H9 (cell line): Measurements from ENCODE around the gene TNRC6A. TPM values are rescaled to one million over a fixed set of nuclear protein-coding genes. Genes with fewer than 3 reads are reported as not detected.

ENCODE experiments used
- DNase-seq: peaks from one replicate; pipeline ENCODE4 v3.0.0-alpha.2; 2017
- H2AFZ ChIP-seq: one replicate; pipeline ENCODE4 v1.6.1; 2013; ENCODE audit warnings: mild to moderate bottlenecking, low read length, control low read depth, moderate library complexity
- H2AK5ac ChIP-seq: 2 replicates; pipeline ENCODE4 v1.6.1; 2013; ENCODE audit warnings: low read length, control low read depth, mixed read lengths; ENCODE audit not compliant: insufficient read length
- H2BK120ac ChIP-seq: one replicate; pipeline ENCODE4 v1.6.1; 2013; ENCODE audit warnings: low read depth, mild to moderate bottlenecking, low read length, control low read depth, inconsistent platforms; ENCODE audit not compliant: poor library complexity, severe bottlenecking
- H2BK12ac ChIP-seq: 2 replicates; pipeline ENCODE4 v1.6.1; 2013; ENCODE audit warnings: low read length, control low read depth, mixed read lengths, low read depth; ENCODE audit not compliant: insufficient read length
- H2BK15ac ChIP-seq: 2 replicates; pipeline ENCODE4 v1.6.1; 2013; ENCODE audit warnings: low read depth, low read length, control low read depth
- H2BK20ac ChIP-seq: one replicate; pipeline ENCODE4 v1.6.1; 2013; ENCODE audit warnings: low read depth, mild to moderate bottlenecking, low read length, control low read depth, inconsistent platforms; ENCODE audit not compliant: poor library complexity, severe bottlenecking
- H2BK5ac ChIP-seq: 2 replicates; pipeline ENCODE4 v1.6.1; 2013; ENCODE audit warnings: low read length, control low read depth, mixed read lengths; ENCODE audit not compliant: insufficient read length
- H3K14ac ChIP-seq: 2 replicates; pipeline ENCODE4 v1.6.1; 2013; ENCODE audit warnings: low read length, control low read depth; ENCODE audit not compliant: insufficient read depth
- H3K18ac ChIP-seq: 2 replicates; pipeline ENCODE4 v1.6.1; 2013; ENCODE audit warnings: low read depth, mild to moderate bottlenecking, mixed read lengths, low read length, control low read depth; ENCODE audit not compliant: insufficient read length
- H3K23ac ChIP-seq: 2 replicates; pipeline ENCODE4 v1.6.1; 2013; ENCODE audit warnings: low read length, control low read depth, mixed read lengths, low read depth; ENCODE audit not compliant: insufficient read length
- H3K23me2 ChIP-seq: 2 replicates; pipeline ENCODE4 v1.6.1; 2013; ENCODE audit warnings: low read depth, mild to moderate bottlenecking, mixed read lengths, low read length, control low read depth; ENCODE audit not compliant: insufficient read length, poor library complexity, severe bottlenecking
- H3K27ac ChIP-seq: 2 replicates; pipeline ENCODE4 v1.5.1; 2013; ENCODE audit warnings: low read length, control low read depth, mixed read lengths, low read depth; ENCODE audit not compliant: insufficient read length
- H3K27me3 ChIP-seq: 2 replicates; pipeline ENCODE4 v1.6.1; 2013; ENCODE audit warnings: low read length, control low read depth, inconsistent platforms; ENCODE audit not compliant: insufficient read depth
- H3K4ac ChIP-seq: 2 replicates; pipeline ENCODE4 v1.6.1; 2013; ENCODE audit warnings: low read depth, mild to moderate bottlenecking, control low read depth, inconsistent platforms, low read length, moderate library complexity
- H3K4me1 ChIP-seq: 2 replicates; pipeline ENCODE4 v1.6.1; 2013; ENCODE audit warnings: low read length, control low read depth, inconsistent platforms; ENCODE audit not compliant: insufficient read depth
- H3K4me2 ChIP-seq: 2 replicates; pipeline ENCODE4 v1.6.1; 2013; ENCODE audit warnings: low read length, control low read depth, mixed read lengths; ENCODE audit not compliant: insufficient read length, insufficient read depth
- H3K56ac ChIP-seq: 2 replicates; pipeline ENCODE4 v1.6.1; 2013; ENCODE audit warnings: low read depth, mild to moderate bottlenecking, mixed read lengths, low read length, control low read depth; ENCODE audit not compliant: insufficient read length
- H3K79me1 ChIP-seq: 2 replicates; pipeline ENCODE4 v1.6.1; 2013; ENCODE audit warnings: low read depth, mild to moderate bottlenecking, moderate library complexity, low read length, control low read depth, inconsistent platforms; ENCODE audit not compliant: insufficient read depth, poor library complexity, severe bottlenecking
- H3K79me2 ChIP-seq: 2 replicates; pipeline ENCODE4 v1.6.1; 2013; ENCODE audit warnings: low read length, control low read depth, inconsistent platforms; ENCODE audit not compliant: insufficient read depth
- H3K9ac ChIP-seq: 2 replicates; pipeline ENCODE4 v1.6.1; 2013; ENCODE audit warnings: low read length, control low read depth, mixed read lengths; ENCODE audit not compliant: insufficient read length; ENCODE audit errors: extremely low read depth
- H3K9me3 ChIP-seq: one replicate; pipeline ENCODE4 v1.6.1; 2013; ENCODE audit warnings: low read depth, low read length, inconsistent platforms; ENCODE audit not compliant: control insufficient read depth
- H3T11ph ChIP-seq: one replicate; pipeline ENCODE4 v1.6.1; 2013; ENCODE audit warnings: mild to moderate bottlenecking, low read length, control low read depth, inconsistent platforms
- H4K20me1 ChIP-seq: one replicate; pipeline ENCODE4 v1.6.1; 2013; ENCODE audit not compliant: control insufficient read depth, insufficient read length, insufficient read depth
- H4K5ac ChIP-seq: 2 replicates; pipeline ENCODE4 v1.6.1; 2013; ENCODE audit warnings: low read depth, mild to moderate bottlenecking, mixed read lengths, low read length, control low read depth; ENCODE audit not compliant: insufficient read length
- H4K8ac ChIP-seq: replicated peaks from 2 replicates; pipeline ENCODE4 v1.6.1; 2013; ENCODE audit warnings: low read length, control low read depth, mixed read lengths, low read depth; ENCODE audit not compliant: insufficient read length
- H4K91ac ChIP-seq: 2 replicates; pipeline ENCODE4 v1.6.1; 2013; ENCODE audit warnings: low read depth, mild to moderate bottlenecking, moderate library complexity, mixed read lengths, low read length, control low read depth; ENCODE audit not compliant: insufficient read length
- H3K27ac Mint-ChIP-seq, 3 experiments: 2 replicates in 2 of 3; 3 replicates in 1 of 3; pipeline ENCODE4 v1.8.0; 2020 to 2021; ENCODE audit warnings: mixed read lengths in 3 of 3, mild to moderate bottlenecking in 1 of 3, moderate library complexity in 1 of 3
- H3K27me3 Mint-ChIP-seq: 2 replicates; pipeline ENCODE4 v1.8.0; 2021; ENCODE audit warnings: low read depth, mild to moderate bottlenecking, moderate library complexity, mixed read lengths
- H3K36me3 Mint-ChIP-seq, 3 experiments: 2 replicates in 2 of 3; 3 replicates in 1 of 3; pipeline ENCODE4 v1.8.0; 2020 to 2021; ENCODE audit warnings: low read depth in 3 of 3, mixed read lengths in 3 of 3; ENCODE audit not compliant: insufficient read depth in 1 of 3
- H3K4me1 Mint-ChIP-seq, 2 experiments: 2 replicates each; pipeline ENCODE4 v1.8.0; 2020; ENCODE audit warnings: mixed read lengths in 2 of 2
- H3K4me3 Mint-ChIP-seq, 2 experiments: 2 replicates in 1 of 2; 3 replicates in 1 of 2; pipeline ENCODE4 v1.8.0; 2020 to 2021; ENCODE audit warnings: mild to moderate bottlenecking in 2 of 2, mixed read lengths in 2 of 2, moderate library complexity in 1 of 2
- H3K9me3 Mint-ChIP-seq, 2 experiments: 2 replicates in 1 of 2; 3 replicates in 1 of 2; pipeline ENCODE4 v1.8.0; 2020; ENCODE audit warnings: mild to moderate bottlenecking in 2 of 2, mixed read lengths in 2 of 2, moderate library complexity in 1 of 2
- WGBS: extraction: QIAGEN DNeasy Blood & Tissue Kit; methylation state at CpG from one replicate; pipeline ENCODE4 v1.1.7; 2013; ENCODE audit warnings: missing lambda C conversion rate, low lambda C conversion rate, mixed read lengths; ENCODE audit not compliant: insufficient read length; ENCODE audit errors: extremely low coverage; 5-methylcytosine and 5-hydroxymethylcytosine counted together
- total RNA-seq: library from RNA; stranded (reverse); gene quantifications from 2 replicates; pipeline ENCODE4 v1.2.1, GENCODE V29; 2021
- TF ChIP-seq, protein P1 (sequence below): fragments of 200-600 bp; sonication (generic); conservative IDR thresholded peaks from 3 replicates; pipeline ENCODE4 v1.8.0; 2021; ENCODE audit warnings: antibody characterized with exemption, mild to moderate bottlenecking

The TNRC6A gene
- total RNA-seq, 1 experiment from 2014 or later, result 114 TPM

GRCh38 chr16:24721830-24722238 lies 7.6 kb upstream of the TNRC6A start:
- Histone ChIP-seq H2AFZ (no peak overlapping the region), H3K79me1 (no peaks in the 10 kb centered on the region), H3K9ac (no peak overlapping the region), H2BK20ac (no peak overlapping the region), H3K4me2 (no peak overlapping the region), H4K91ac (no peak overlapping the region), H3K23me2 (no peaks in the 10 kb centered on the region), H2BK12ac (no peak overlapping the region), H4K8ac (no peak overlapping the region), H3K14ac (no peak overlapping the region), H3K79me2 (no peaks in the 10 kb centered on the region), H3K4me1 (no peaks in the 10 kb centered on the region), H3K27ac (no peak overlapping the region), H3K4ac (no peak overlapping the region), H3K9me3 (no peaks in the 10 kb centered on the region), H2BK5ac (no peak overlapping the region), H3K56ac (no peak overlapping the region), H3K23ac (no peak overlapping the region), H2BK120ac (no peak overlapping the region), H4K20me1 (no peaks in the 10 kb centered on the region), H3K18ac (no peak overlapping the region), H2BK15ac (no peak overlapping the region), H2AK5ac (no peak overlapping the region), H3K27me3 (no peaks in the 10 kb centered on the region), H4K5ac (no peak overlapping the region), H3T11ph (no peak overlapping the region)
- Mint-ChIP-seq H3K4me1 (peaks cover 0 to 3% of the 10 kb centered on the region in 2 experiments; a peak in 1 of 4 replicates), H3K4me3 (no peak overlapping the region), H3K27ac (no peak overlapping the region), H3K27me3 (no peaks in the 10 kb centered on the region; the same call in 1 of the 2 replicates), H3K36me3 (peaks cover 0 to 4% (median 2%) of the 10 kb centered on the region in 3 experiments; a peak in 4 of 7 replicates), H3K9me3 (peaks cover 0 to 3% of the 10 kb centered on the region in 2 experiments; a peak in 1 of 5 replicates)
- TF ChIP-seq, protein P1, sequence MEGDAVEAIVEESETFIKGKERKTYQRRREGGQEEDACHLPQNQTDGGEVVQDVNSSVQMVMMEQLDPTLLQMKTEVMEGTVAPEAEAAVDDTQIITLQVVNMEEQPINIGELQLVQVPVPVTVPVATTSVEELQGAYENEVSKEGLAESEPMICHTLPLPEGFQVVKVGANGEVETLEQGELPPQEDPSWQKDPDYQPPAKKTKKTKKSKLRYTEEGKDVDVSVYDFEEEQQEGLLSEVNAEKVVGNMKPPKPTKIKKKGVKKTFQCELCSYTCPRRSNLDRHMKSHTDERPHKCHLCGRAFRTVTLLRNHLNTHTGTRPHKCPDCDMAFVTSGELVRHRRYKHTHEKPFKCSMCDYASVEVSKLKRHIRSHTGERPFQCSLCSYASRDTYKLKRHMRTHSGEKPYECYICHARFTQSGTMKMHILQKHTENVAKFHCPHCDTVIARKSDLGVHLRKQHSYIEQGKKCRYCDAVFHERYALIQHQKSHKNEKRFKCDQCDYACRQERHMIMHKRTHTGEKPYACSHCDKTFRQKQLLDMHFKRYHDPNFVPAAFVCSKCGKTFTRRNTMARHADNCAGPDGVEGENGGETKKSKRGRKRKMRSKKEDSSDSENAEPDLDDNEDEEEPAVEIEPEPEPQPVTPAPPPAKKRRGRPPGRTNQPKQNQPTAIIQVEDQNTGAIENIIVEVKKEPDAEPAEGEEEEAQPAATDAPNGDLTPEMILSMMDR, result no peak
- WGBS, result no CpG with 5 or more reads among the region's 6 CpGs
- no peak for DNase-seq
